ENCODE measurements around the gene ANKRD12. TPM values are rescaled to one million over a fixed set of nuclear protein-coding genes. Genes with fewer than 3 reads are reported as not detected.
"Not testable (repeated sequence)": the region's sequence is repeated elsewhere in the genome, so short reads cannot be mapped to it uniquely, and the experiment has no call there.

The ANKRD12 gene
- total and polyA plus RNA-seq, 2 of the 4 experiments (the other 2 are of a cell fraction) = 2.6 to 12.9 TPM

DNA sequence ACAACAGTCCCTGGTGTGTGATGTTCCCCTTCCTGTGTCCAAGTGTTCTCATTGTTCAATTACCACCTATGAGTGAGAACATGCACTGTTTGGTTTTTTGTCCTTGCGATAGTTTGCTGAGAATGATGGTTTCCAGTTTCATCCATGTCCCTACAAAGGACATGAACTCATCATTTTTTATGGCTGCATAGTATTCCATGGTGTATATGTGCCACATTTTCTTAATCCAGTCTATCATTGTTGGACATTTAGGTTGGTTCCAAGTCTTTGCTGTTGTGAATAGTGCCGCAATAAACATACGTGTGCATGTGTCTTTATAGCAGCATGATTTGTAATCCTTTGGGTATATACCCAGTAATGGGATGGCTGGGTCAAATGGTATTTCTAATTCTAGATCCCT, 29.3 kb downstream of the ANKRD12 start:
- H3K4ac ChIP-seq (ENCODE audit: low read depth, low read length); H3K9me1 ChIP-seq (ENCODE audit: insufficient read depth, low read length); H3K4me3 ChIP-seq (ENCODE audit: insufficient read depth, low read depth, low read length): not testable (repeated sequence)

GRCh38 chr18:9169515-9169914, 32.9 kb downstream of the ANKRD12 start:
- H3K4me2 ChIP-seq (ENCODE audit: low read depth, low read length); in situ Hi-C loops (cut with MboI; ENCODE audit: low sequenced_read_pairs); H3K18ac ChIP-seq (ENCODE audit: low read depth, low read length); H2AFZ ChIP-seq (replicated peaks; ENCODE audit: low read length, poor library complexity); H3K27me3 ChIP-seq (ENCODE audit: control insufficient read depth, insufficient read depth, low read length); H3K23ac ChIP-seq (ENCODE audit: low read depth, low read length); H3K4ac ChIP-seq (ENCODE audit: low read depth, low read length); DNase-seq; dilution Hi-C loops (cut with HindIII; ENCODE audit: low sequenced_read_pairs, unreplicated experiment); H2AK9ac ChIP-seq (replicated peaks; ENCODE audit: low read depth, low read length, poor library complexity); BruUV-seq (replicated peaks); H3K14ac ChIP-seq (replicated peaks; ENCODE audit: low read depth, low read length); H2AK5ac ChIP-seq (ENCODE audit: low read depth, low read length); POLR2A ChIA-PET (ENCODE audit: unreplicated experiment); H4K8ac ChIP-seq (ENCODE audit: low read depth in 2 of 2, low read length in 2 of 2); H2BK15ac ChIP-seq (ENCODE audit: low read depth, low read length); CTCF ChIA-PET; H3K4me1 ChIP-seq (ENCODE audit: control insufficient read depth, insufficient read depth, low read length); H3K9ac ChIP-seq (ENCODE audit: low read depth, low read length); H3K27ac ChIP-seq (ENCODE audit: insufficient read depth, low read length); H3K56ac ChIP-seq (ENCODE audit: extremely low read depth, insufficient read depth, low read length); H3K4me3 ChIP-seq (ENCODE audit: insufficient read depth, low read depth, low read length); ATAC-seq (ENCODE audit: low read depth); H4K91ac ChIP-seq (ENCODE audit: insufficient read depth, low read depth, low read length); intact Hi-C loops (cut with micrococcal nuclease); H2BK5ac ChIP-seq (ENCODE audit: low read depth, low read length, poor library complexity, severe bottlenecking); H4K5ac ChIP-seq (ENCODE audit: low read depth, low read length); H2BK120ac ChIP-seq (ENCODE audit: low read depth, low read length); H3K9me1 ChIP-seq (ENCODE audit: insufficient read depth, low read length); H3K36me3 ChIP-seq (ENCODE audit: control insufficient read depth, insufficient read depth, low read length); H2BK20ac ChIP-seq (ENCODE audit: low read depth, low read length); H3K9me3 ChIP-seq (ENCODE audit: control insufficient read depth, insufficient read depth, low read length): not testable (repeated sequence)
- Histone ChIP-seq H3K79me1 (ENCODE audit: low read depth in 1 of 2, low read length in 2 of 2) (peaks cover 18 to 44% of the 10 kb centered on the region in 2 experiments), H4K20me1 (ENCODE audit: insufficient read depth, low read length) (peaks cover 43% of the 10 kb centered on the region)
- WGBS, 2 experiments (ENCODE audit: extremely low coverage in 2 of 2, insufficient read length in 1 of 2) = no CpG with 5 or more reads among the region's 3 CpGs

More for the DNA sequence above, 29.3 kb downstream of the ANKRD12 start:
- H3K4me2 ChIP-seq (ENCODE audit: low read depth, low read length); H3K18ac ChIP-seq (ENCODE audit: low read depth, low read length); H3K56ac ChIP-seq (ENCODE audit: extremely low read depth, insufficient read depth, low read length); H3K36me3 ChIP-seq (ENCODE audit: control insufficient read depth, insufficient read depth, low read length); CTCF ChIA-PET; H2BK20ac ChIP-seq (ENCODE audit: low read depth, low read length); H3K14ac ChIP-seq (replicated peaks; ENCODE audit: low read depth, low read length); H3K23ac ChIP-seq (ENCODE audit: low read depth, low read length); POLR2A ChIA-PET (ENCODE audit: unreplicated experiment); H4K8ac ChIP-seq (ENCODE audit: low read depth in 2 of 2, low read length in 2 of 2); BruUV-seq (replicated peaks); dilution Hi-C loops (cut with HindIII; ENCODE audit: low sequenced_read_pairs, unreplicated experiment); H2BK5ac ChIP-seq (ENCODE audit: low read depth, low read length, poor library complexity, severe bottlenecking); H3K4me1 ChIP-seq (ENCODE audit: control insufficient read depth, insufficient read depth, low read length); H2BK120ac ChIP-seq (ENCODE audit: low read depth, low read length); intact Hi-C loops (cut with micrococcal nuclease); H2AFZ ChIP-seq (replicated peaks; ENCODE audit: low read length, poor library complexity); in situ Hi-C loops (cut with MboI; ENCODE audit: low sequenced_read_pairs); H2AK5ac ChIP-seq (ENCODE audit: low read depth, low read length); DNase-seq; H3K9me3 ChIP-seq (ENCODE audit: control insufficient read depth, insufficient read depth, low read length); H3K27ac ChIP-seq (ENCODE audit: insufficient read depth, low read length); H3K27me3 ChIP-seq (ENCODE audit: control insufficient read depth, insufficient read depth, low read length); H2AK9ac ChIP-seq (replicated peaks; ENCODE audit: low read depth, low read length, poor library complexity); H2BK15ac ChIP-seq (ENCODE audit: low read depth, low read length); H4K91ac ChIP-seq (ENCODE audit: insufficient read depth, low read depth, low read length); H3K9ac ChIP-seq (ENCODE audit: low read depth, low read length); H4K5ac ChIP-seq (ENCODE audit: low read depth, low read length); ATAC-seq (ENCODE audit: low read depth): not testable (repeated sequence)
- peaks cover 6 to 35% of the 10 kb centered on the region in 2 experiments for H3K79me1 ChIP-seq (ENCODE audit: low read depth in 1 of 2, low read length in 2 of 2)
- H4K20me1 ChIP-seq (ENCODE audit: insufficient read depth, low read length) = peaks cover 36% of the 10 kb centered on the region
- WGBS, 2 experiments (ENCODE audit: extremely low coverage in 2 of 2, insufficient read length in 1 of 2) = no CpG with 5 or more reads among the region's 3 CpGs
